GM21723 (cell line): ENCODE results near the gene FUT4.
"Not testable (repeated sequence)": the region's sequence is repeated elsewhere in the genome, so short reads cannot be mapped to it uniquely, and the experiment has no call there.

Source experiments
- ATAC-seq: cut with Tn5 transposase; IDR thresholded peaks from one replicate; pipeline ENCODE4 v1.9.1; 2021; ENCODE audit warnings: mild to moderate bottlenecking, moderate library complexity; ENCODE audit not compliant: unreplicated experiment

The FUT4 gene

DNA sequence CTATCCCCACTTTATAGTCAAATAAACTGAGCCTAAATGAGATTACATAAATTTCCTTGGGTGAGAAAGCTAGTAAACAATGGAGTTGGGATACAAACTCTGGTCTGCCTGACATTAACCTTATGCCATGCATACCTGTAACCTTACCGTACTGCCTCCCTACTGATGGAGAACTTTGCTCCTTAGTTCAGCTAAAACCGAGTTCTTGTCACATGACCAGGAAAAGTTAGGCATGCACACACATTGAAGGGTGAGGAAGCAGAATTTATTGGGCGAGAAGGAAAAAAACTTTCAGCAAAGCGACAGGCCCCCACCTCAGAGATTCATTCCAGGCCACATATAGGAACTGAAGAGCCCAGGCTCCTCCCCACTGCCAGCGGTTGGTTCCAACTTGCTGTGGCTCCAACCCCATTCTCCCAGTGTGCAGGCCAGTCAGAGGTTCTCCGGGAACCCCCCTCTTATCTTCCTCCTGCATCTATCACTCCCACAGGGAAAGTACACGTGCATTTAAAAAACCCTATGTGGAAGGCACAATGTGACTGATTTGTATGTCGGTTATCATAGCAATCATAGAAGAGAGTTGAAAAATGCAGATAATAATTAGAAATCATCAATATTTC, 20.2 kb downstream of the FUT4 start:
- ATAC-seq, result no peak

- ATAC-seq, result no peak
Measured at GRCh38 chr11:94567181-94567670, 23.5 kb downstream of the FUT4 start, which contains the start of gene PIWIL4. Gene PIWIL4, plus strand, starts transcription at chr11:94567368. Its CDS starts 151 bp downstream, at chr11:94567519.

GRCh38 chr11:94568200-94568599, 24.5 kb downstream of the FUT4 start:
- no peak for ATAC-seq

GRCh38 chr11:94568717-94569116, 25.0 kb downstream of the FUT4 start:
- ATAC-seq, result no peak

DNA sequence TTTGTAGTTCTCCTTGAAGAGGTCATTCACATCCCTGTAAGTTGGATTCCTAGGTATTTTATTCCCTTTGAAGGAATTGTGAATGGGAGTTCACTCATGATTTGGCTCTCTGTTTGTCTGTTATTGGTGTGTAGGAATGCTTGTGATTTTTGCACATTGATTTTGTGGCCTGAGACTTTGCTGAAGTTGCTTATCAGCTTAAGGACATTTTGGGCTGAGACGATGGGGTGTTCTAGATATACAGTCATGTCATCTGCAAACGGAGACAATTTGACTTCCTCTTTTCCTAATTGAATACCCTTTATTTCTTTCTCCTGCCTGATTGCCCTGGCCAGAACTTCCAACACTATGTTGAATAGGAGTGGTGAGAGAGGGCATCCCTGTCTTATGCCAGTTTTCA, 29.3 kb downstream of the FUT4 start:
- ATAC-seq, result not testable (repeated sequence)

DNA sequence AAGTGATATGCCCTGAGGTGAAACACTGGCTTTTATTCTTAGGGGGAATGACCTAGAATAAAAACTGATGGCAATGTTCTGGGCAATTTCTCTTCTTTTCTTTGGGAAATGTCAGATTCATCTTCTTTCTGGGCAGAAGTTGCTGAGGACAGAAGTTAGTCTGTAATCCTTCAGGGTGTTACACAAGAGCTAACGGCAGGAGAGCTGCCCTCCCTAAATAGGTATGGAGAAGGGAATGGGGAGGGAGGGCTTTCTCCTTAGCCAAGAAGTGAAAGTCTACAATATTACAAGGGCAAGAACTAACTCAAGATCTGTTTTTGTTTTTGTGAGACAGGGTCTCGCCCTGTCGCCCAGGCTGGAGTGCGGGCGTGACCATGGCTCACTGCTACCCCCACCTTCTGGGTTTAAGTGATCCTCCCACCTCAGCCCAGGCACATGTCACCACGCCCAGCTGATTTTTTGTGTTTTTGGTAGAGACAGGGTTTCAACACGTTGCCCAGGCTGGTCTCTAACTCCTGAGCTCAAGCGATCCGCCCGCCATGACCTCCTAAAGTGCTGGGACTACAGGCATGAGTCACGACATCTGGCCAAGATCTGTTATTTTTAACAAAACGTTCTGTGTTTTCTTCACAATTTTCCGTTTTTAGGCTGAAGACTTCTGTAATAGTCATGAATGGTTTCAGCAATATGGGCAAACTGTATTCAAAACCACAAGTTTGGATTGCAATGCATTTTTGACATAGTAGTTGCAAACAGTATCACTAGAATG, 30.7 kb downstream of the FUT4 start:
- ATAC-seq, result no peak

GRCh38 chr11:94576306-94576705, 32.6 kb downstream of the FUT4 start:
- no peak for ATAC-seq

- no peak for ATAC-seq
Measured at GRCh38 chr11:94577841-94578240, 34.1 kb downstream of the FUT4 start.

GRCh38 chr11:94581926-94582325, 38.2 kb downstream of the FUT4 start:
- peak; percentile 85 for ATAC-seq

DNA sequence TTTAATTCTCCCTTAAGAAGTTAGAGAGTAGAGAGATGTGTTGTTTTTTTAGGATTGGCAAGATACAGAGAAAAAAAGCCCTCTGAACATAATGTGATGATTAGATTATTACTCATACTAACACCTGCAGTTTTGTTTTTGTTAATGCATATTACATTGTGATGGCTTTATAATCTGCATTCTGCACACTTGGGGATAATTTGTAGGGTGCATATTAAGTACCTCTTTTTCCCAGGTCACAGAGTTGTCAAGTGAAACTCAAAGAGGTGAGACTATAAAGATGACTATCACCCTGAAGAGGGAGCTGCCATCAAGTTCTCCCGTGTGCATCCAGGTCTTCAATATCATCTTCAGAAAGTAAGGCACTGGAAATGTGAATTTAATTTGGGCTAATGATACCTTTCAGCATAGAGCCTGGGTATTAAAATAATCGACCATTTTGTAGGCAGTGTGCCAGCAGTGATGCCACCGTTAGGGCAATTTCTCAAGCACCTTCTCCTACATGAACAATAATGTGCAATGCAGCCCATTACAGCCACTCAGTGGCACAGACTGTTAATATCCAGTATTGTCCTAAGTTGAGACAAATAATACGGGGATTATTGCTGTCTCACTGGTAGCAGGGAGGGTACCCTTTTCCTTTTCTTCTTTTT, 39.6 kb downstream of the FUT4 start:
- no peak for ATAC-seq

DNA sequence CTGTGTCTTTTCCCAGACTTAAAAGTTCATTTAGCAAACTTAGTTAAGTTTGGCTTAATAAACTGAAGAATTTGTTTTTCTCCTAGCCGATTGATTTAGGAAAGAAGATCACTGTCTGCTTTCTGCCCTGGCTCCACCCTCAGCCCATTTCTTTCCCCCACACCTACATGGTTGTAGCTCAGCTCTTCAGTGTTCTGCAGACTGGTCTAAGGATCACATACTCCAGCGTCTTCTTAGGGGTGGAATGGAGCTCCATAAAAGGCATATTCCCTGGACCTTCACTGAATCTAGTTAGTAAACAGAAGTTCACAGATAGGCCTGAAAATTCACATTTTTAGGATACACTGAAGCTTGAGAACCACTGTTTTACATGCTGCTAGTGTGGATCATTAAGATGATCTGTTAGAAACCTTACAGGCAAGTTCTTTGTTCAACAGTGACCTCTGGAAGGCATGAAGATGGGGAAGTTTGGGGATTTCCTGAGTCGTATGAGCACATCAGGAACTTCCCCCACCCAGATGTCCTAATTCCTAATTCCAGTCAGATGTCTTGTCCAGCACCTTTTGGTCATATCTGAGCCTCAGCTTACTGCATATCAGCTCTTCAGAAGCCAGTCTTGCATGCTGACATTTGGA, 40.3 kb downstream of the FUT4 start:
- ATAC-seq, result peak; percentile 43

- ATAC-seq, result no peak
Measured at GRCh38 chr11:94584978-94585377, 41.3 kb downstream of the FUT4 start.

DNA sequence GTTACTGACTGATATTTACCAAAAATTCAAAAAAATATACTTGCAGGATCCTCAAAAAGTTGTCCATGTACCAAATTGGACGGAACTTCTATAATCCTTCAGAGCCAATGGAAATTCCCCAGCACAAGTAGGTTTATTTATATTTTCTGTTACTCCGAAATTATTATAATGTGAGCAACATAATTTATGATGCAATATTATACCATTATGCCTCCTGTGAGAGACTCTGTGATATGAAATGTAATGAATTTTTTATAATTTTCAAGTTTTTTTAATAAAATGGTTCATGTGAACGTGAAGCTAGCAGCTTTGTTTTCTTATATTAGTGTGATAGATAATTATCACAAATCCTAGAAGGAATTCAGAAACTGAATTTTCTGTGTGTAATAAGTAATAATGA, 41.7 kb downstream of the FUT4 start:
- no peak for ATAC-seq

DNA sequence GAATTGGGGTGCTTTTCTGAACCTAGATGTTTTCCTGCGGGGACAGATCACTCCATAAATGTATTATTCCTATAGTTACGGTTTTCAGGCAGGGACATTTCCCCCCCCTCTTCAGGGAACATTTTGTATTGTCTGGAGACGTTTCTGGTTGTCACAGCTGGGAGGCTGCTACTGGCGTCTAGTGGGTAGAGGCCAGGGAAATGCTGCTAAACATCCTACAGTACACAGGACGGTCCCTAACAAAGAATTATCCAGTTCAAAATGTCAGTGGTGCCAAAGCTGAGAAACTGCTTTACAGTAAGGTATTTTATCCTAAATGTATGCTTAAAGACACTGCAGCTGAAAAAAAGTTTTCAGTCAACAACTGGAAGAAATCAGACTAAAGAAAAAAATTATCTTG, 42.8 kb downstream of the FUT4 start:
- no peak for ATAC-seq

DNA sequence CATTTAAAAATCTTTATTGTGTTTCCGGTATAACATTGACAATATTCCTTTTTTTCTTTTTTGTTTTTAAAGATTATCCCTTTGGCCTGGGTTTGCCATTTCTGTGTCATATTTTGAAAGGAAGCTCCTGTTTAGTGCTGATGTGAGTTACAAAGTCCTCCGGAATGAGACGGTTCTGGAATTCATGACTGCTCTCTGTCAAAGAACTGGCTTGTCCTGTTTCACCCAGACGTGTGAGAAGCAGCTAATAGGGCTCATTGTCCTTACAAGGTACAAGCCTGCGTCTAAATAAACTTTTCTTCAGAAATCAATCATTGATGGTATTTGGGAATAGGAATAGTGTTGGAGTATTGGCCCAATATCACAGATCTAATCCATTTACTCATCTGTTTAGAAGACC, 43.3 kb downstream of the FUT4 start:
- no peak for ATAC-seq

GRCh38 chr11:94588366-94588942, 44.7 kb downstream of the FUT4 start:
- no peak for ATAC-seq

- no peak for ATAC-seq
Measured at GRCh38 chr11:94590352-94591041, 46.8 kb downstream of the FUT4 start.

- peak; percentile 66 for ATAC-seq
Measured at GRCh38 chr11:94593030-94593429, 49.3 kb downstream of the FUT4 start.

- no peak for ATAC-seq
Measured at GRCh38 chr11:94595076-94595475, 51.4 kb downstream of the FUT4 start.

GRCh38 chr11:94597896-94598295, 54.2 kb downstream of the FUT4 start:
- ATAC-seq, result no peak
